Rectal smooth muscle tissue (tissue), 1 donor: Measurements from ENCODE around the gene LDB3.
"Not testable (repeated sequence)": the region's sequence is repeated elsewhere in the genome, so short reads cannot be mapped to it uniquely, and the experiment has no call there.

Experiments used
- H3K27ac ChIP-seq: one replicate; pipeline ENCODE4 v1.7.0; 2013; ENCODE audit warnings: low read depth, low read length, inconsistent platforms
- H3K27me3 ChIP-seq: one replicate; pipeline ENCODE4 v1.7.0; 2013; ENCODE audit warnings: low read length; ENCODE audit not compliant: control insufficient read depth, insufficient read depth
- H3K36me3 ChIP-seq: one replicate; pipeline ENCODE4 v1.7.0; 2013; ENCODE audit warnings: low read length; ENCODE audit not compliant: control insufficient read depth, insufficient read depth
- H3K4me1 ChIP-seq: one replicate; pipeline ENCODE4 v1.7.0; 2013; ENCODE audit warnings: low read length; ENCODE audit not compliant: control insufficient read depth, insufficient read depth
- H3K4me3 ChIP-seq: one replicate; pipeline ENCODE4 v1.7.0; 2013; ENCODE audit warnings: low read length
- H3K9ac ChIP-seq: one replicate; pipeline ENCODE4 v1.7.0; 2013; ENCODE audit warnings: low read length

The LDB3 gene

DNA sequence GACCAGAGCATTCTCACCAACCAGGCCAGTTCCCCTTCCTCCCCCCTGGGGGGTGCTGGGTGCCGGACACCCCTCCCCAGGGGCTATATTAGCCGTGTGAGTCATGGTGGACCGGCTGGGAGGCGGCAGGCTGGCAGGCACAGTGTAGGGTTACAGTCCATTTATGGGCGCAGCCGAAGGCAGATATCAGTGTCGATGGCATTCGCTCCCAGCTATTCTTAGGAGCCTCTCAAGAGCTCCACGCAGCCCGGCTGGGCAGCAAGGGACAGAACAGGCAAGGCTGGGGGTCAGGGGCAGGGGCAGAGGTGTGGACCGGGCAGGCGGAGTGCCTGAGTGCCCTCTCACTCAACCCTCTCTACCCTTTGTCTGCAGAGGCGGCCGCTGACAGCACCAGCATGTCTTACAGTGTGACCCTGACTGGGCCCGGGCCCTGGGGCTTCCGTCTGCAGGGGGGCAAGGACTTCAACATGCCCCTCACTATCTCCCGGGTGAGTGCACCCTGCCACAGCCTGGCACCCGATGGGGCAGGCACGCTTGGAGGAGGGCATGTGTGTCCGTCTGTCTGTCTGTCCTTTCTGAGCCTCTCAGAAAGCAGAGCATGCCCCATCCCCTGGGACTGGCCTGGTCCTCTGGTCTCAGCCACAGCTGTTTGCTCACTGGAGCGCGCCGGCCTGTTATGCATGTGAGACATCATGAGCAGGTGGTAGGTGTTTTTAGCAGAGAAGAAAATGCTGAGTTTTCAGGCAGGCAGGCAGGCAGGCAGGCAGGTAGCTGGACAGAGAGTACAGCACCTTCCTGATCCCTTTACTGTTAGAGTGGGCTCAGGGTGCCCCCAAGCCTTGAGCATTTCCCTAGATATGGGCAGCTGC, at the start of gene LDB3:
LDB3 (plus strand) TSS at position 215 of the 869 bp plus-strand sequence; CDS start at position 396, 181 bp downstream.
- peaks cover 38% of the 10 kb centered on the region for H3K4me1 ChIP-seq
- H3K4me3 ChIP-seq = peak within 1 kb of the TSS; percentile 68
- peak within 1 kb of the TSS; percentile 94 for H3K27ac ChIP-seq

GRCh38 chr10:86628311-86628710, 40.0 kb upstream of the LDB3 start:
- no peak overlapping the region for H3K4me3 ChIP-seq
- no peaks in the 10 kb centered on the region for H3K36me3 ChIP-seq
- H3K4me1 ChIP-seq = no peaks in the 10 kb centered on the region
- no peak overlapping the region for H3K9ac ChIP-seq
- peaks cover 4% of the 10 kb centered on the region for H3K27me3 ChIP-seq
- H3K27ac ChIP-seq = no peak overlapping the region

More for the DNA sequence above, at the start of gene LDB3:
- H3K9ac ChIP-seq = peak within 1 kb of the TSS; percentile 57
- H3K27me3 ChIP-seq = no peaks in the 10 kb centered on the region
- H3K36me3 ChIP-seq = no peaks in the 10 kb centered on the region

GRCh38 chr10:86630079-86630478, 38.2 kb upstream of the LDB3 start:
- no peak overlapping the region for H3K9ac ChIP-seq
- no peak overlapping the region for H3K27ac ChIP-seq
- H3K4me3 ChIP-seq = no peak overlapping the region
- no peaks in the 10 kb centered on the region for H3K4me1 ChIP-seq
- peaks cover 4% of the 10 kb centered on the region for H3K27me3 ChIP-seq
- H3K36me3 ChIP-seq = no peaks in the 10 kb centered on the region

DNA sequence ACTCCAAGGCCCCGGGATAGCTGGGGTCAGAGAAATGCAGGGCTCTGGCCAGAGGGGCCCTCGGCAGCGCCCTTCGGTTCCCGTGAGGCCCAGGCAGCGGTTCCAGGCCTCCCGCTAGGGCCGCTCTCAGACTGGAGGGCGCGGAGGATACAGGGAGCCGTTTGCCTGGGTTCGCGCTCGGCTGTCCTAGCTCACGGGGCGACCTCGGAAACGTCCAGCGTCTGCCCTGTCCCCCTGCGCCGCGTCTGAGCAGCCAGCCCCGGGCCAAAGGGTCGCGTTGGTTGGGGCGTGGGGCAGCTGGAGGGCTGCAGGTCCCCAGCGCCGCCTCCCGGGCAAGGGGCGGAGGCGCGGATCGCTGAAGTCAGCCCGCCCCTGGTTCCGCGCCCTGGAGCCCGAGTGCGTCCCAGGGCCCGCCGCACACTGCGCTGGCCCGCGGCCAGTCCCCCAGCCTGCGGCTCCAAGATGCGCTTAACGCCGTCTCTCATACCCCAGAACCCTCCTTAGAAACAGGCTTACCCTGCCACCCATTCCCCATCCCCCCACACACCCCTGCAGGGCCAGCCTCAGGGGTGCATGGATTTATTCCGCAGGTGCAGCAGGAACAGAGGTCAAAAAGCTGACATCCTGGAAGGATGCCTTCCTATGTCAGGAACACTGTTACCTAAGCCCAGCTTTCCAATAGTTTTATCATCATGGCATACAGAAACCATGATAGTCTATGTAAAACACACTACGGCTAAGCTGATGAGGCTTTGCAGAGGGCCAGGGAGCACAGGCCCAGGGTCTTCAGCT, 36.1 kb upstream of the LDB3 start:
- H3K4me3 ChIP-seq = peak overlapping the region; percentile 43

GRCh38 chr10:86632951-86633350, 35.4 kb upstream of the LDB3 start:
- no peak overlapping the region for H3K9ac ChIP-seq
- H3K36me3 ChIP-seq = no peaks in the 10 kb centered on the region
- no peak overlapping the region for H3K27ac ChIP-seq
- H3K4me3 ChIP-seq = no peak overlapping the region
- no peaks in the 10 kb centered on the region for H3K4me1 ChIP-seq
- peaks cover 4% of the 10 kb centered on the region for H3K27me3 ChIP-seq

More for the DNA sequence above, 36.1 kb upstream of the LDB3 start:
- Histone ChIP-seq H3K9ac (no peak overlapping the region), H3K27me3 (peaks cover 4% of the 10 kb centered on the region), H3K27ac (no peak overlapping the region), H3K36me3 (no peaks in the 10 kb centered on the region), H3K4me1 (no peaks in the 10 kb centered on the region)

- Histone ChIP-seq H3K27ac (no peak overlapping the region), H3K27me3 (no peaks in the 10 kb centered on the region), H3K4me1 (no peaks in the 10 kb centered on the region), H3K9ac (no peak overlapping the region), H3K36me3 (no peaks in the 10 kb centered on the region), H3K4me3 (no peak overlapping the region)
Observed at GRCh38 chr10:86635402-86635801, 32.9 kb upstream of the LDB3 start.

GRCh38 chr10:86636311-86636710, 32.0 kb upstream of the LDB3 start:
- Histone ChIP-seq H3K4me3 (no peak overlapping the region), H3K27me3 (no peaks in the 10 kb centered on the region), H3K27ac (no peak overlapping the region), H3K36me3 (no peaks in the 10 kb centered on the region), H3K9ac (no peak overlapping the region), H3K4me1 (no peaks in the 10 kb centered on the region)

DNA sequence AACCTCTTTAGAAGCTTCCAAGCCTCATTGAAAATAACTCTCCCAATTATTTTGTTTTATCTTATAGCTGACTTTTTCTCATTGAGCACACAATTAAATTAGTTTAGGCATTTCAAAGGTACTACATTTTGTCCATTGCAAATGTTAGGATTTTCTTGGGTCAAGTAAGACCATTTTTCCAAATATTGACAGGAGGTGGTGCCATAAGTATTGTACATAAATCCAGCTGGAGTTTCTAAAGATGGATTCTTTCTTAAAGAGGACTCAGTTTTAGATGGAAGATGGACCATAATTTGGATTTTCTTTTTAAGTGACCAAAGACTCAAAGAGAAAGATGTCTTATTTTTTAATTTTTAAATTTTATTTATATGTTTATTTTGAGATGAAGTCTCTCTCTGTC, 26.3 kb upstream of the LDB3 start:
- Histone ChIP-seq H3K4me1 (no peaks in the 10 kb centered on the region), H3K27ac (no peak overlapping the region), H3K4me3 (no peak overlapping the region), H3K36me3 (no peaks in the 10 kb centered on the region), H3K27me3 (no peaks in the 10 kb centered on the region), H3K9ac (no peak overlapping the region)

DNA sequence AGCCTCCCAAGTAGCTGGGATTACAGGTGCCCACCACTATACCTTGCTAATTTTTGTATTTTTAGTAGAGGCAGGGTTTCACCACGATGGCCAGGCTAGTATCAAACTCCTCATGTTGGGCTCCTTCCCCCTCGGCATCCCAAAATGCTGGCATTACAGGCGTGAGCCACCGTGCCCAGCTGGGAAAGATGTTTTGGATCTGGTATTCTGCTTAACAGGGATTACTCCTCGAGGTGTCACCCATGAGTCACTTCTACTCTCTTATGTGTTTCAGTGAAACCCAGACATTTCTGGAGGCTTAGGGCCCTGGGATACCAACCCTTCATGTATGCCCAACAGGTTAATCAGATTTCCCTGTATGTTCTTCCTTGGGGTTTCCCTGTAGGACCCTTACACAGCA, 25.8 kb upstream of the LDB3 start:
- Histone ChIP-seq H3K27me3 (no peaks in the 10 kb centered on the region), H3K9ac (no peak overlapping the region), H3K36me3 (no peaks in the 10 kb centered on the region), H3K27ac (no peak overlapping the region), H3K4me3 (no peak overlapping the region), H3K4me1 (no peaks in the 10 kb centered on the region)

GRCh38 chr10:86644152-86644793, 24.0 kb upstream of the LDB3 start:
- Histone ChIP-seq H3K36me3 (no peaks in the 10 kb centered on the region), H3K9ac (no peak overlapping the region), H3K27me3 (no peaks in the 10 kb centered on the region), H3K4me3 (no peak overlapping the region), H3K4me1 (peaks cover under 1% of the 10 kb centered on the region), H3K27ac (no peak overlapping the region)

GRCh38 chr10:86644794-86645445, 23.4 kb upstream of the LDB3 start:
- Histone ChIP-seq H3K36me3 (no peaks in the 10 kb centered on the region), H3K9ac (no peak overlapping the region), H3K4me1 (peaks cover 4% of the 10 kb centered on the region), H3K27ac (no peak overlapping the region), H3K27me3 (no peaks in the 10 kb centered on the region), H3K4me3 (no peak overlapping the region)

GRCh38 chr10:86645621-86646165, 22.6 kb upstream of the LDB3 start:
- H3K36me3 ChIP-seq, H3K9ac ChIP-seq, H3K4me1 ChIP-seq, H3K4me3 ChIP-seq, H3K27ac ChIP-seq, H3K27me3 ChIP-seq: not testable (repeated sequence)
